Measurements from ENCODE around the gene PRAC1. TPM values are rescaled to one million over a fixed set of nuclear protein-coding genes. Genes with fewer than 3 reads are reported as not detected.
A peak's percentile ranks its signal among the peaks of the same experiment; 100 is the strongest.

Gene PRAC1
- total RNA-seq, 1 donor from 2014 or later = not detected

GRCh38 chr17:48748718-48749566, 26.6 kb upstream of the PRAC1 start:
- Histone ChIP-seq H4K20me1 (ENCODE audit: low read depth) (peaks cover 100% of the 10 kb centered on the region), H3K27ac (no peak overlapping the region), H3K9ac (no peak overlapping the region), H3K4me1 (no peaks in the 10 kb centered on the region), H3K36me3 (no peaks in the 10 kb centered on the region), H3K4me3 (no peak overlapping the region), H3K9me3 (ENCODE audit: low read depth) (no peaks in the 10 kb centered on the region), H3K4me2 (no peak overlapping the region), H3K27me3 (peaks cover 100% of the 10 kb centered on the region), H3F3A (ENCODE audit: low read depth) (no peaks in the 10 kb centered on the region), H2AFZ (replicated peaks) (no peak overlapping the region), H3K79me2 (ENCODE audit: low read depth) (no peaks in the 10 kb centered on the region)
- no peak for DNase-seq (ENCODE audit: low spot score)
- TF ChIP-seq EZH2phosphoT487 (IDR thresholded peaks at IDR 0.05) (no peak), EZH2 (IDR thresholded peaks at IDR 0.05) (no peak)
- TF ChIP-seq, protein P1, sequence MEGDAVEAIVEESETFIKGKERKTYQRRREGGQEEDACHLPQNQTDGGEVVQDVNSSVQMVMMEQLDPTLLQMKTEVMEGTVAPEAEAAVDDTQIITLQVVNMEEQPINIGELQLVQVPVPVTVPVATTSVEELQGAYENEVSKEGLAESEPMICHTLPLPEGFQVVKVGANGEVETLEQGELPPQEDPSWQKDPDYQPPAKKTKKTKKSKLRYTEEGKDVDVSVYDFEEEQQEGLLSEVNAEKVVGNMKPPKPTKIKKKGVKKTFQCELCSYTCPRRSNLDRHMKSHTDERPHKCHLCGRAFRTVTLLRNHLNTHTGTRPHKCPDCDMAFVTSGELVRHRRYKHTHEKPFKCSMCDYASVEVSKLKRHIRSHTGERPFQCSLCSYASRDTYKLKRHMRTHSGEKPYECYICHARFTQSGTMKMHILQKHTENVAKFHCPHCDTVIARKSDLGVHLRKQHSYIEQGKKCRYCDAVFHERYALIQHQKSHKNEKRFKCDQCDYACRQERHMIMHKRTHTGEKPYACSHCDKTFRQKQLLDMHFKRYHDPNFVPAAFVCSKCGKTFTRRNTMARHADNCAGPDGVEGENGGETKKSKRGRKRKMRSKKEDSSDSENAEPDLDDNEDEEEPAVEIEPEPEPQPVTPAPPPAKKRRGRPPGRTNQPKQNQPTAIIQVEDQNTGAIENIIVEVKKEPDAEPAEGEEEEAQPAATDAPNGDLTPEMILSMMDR (IDR thresholded peaks at IDR 0.05) = no peak
- Mint-ChIP-seq H3K27ac (no peak overlapping the region), H3K36me3 (no peaks in the 10 kb centered on the region), H3K27me3 (ENCODE audit: insufficient read depth, low read depth) (peaks cover 91% of the 10 kb centered on the region), H3K4me3 (no peak overlapping the region), H3K4me1 (no peaks in the 10 kb centered on the region), H3K9me3 (peaks cover 9% of the 10 kb centered on the region)

GRCh38 chr17:48747445-48748363, 25.4 kb upstream of the PRAC1 start:
- no peaks in the 10 kb centered on the region for H3K36me3 Mint-ChIP-seq

DNA sequence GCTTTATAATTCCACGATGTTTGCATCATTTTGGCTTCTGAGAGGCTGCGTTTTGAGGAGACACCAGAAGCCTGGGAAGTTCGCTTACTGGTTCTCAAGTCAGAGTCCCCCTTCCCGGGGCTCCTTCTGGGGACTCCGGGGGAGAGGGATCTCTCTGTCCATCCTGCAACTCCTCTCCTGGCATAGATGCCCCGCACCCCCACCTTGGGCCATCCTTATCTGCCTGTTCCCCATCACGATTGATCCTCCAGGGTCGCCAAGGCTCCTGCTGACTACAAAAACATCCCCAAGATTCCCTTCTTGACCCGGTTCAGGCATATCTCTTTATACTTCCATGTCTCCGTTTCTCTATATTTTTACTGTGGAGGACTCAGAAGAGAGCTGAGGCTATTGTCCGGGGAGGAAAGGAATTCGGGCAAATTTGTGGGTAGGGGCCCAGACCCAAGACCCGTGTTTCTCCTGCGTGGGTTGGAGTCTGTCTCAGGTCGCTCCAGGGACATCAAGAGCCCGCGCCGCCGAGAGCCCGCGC, 24.7 kb upstream of the PRAC1 start:
- Histone ChIP-seq H3K4me3 (no peak overlapping the region), H3K9me3 (ENCODE audit: low read depth) (no peaks in the 10 kb centered on the region), H3K4me1 (no peaks in the 10 kb centered on the region), H3K9ac (no peak overlapping the region), H3F3A (ENCODE audit: low read depth) (no peaks in the 10 kb centered on the region), H3K79me2 (ENCODE audit: low read depth) (no peaks in the 10 kb centered on the region), H4K20me1 (ENCODE audit: low read depth) (peaks cover 94% of the 10 kb centered on the region), H3K27me3 (peaks cover 100% of the 10 kb centered on the region), H3K27ac (no peak overlapping the region), H3K4me2 (no peak overlapping the region), H2AFZ (replicated peaks) (no peak overlapping the region), H3K36me3 (no peaks in the 10 kb centered on the region)
- Mint-ChIP-seq H3K36me3 (no peaks in the 10 kb centered on the region), H3K27me3 (ENCODE audit: insufficient read depth, low read depth) (peaks cover 92% of the 10 kb centered on the region), H3K27ac (no peak overlapping the region), H3K4me3 (peak overlapping the region; percentile 5), H3K4me1 (no peaks in the 10 kb centered on the region), H3K9me3 (peaks cover 10% of the 10 kb centered on the region)
- TF ChIP-seq, protein P1 (IDR thresholded peaks at IDR 0.05) = no peak
- no peak for TF ChIP-seq EZH2phosphoT487 (IDR thresholded peaks at IDR 0.05)
- TF ChIP-seq EZH2 (IDR thresholded peaks at IDR 0.05) = no peak
- DNase-seq (ENCODE audit: low spot score) = no peak

More at GRCh38 chr17:48747445-48748363, 25.4 kb upstream of the PRAC1 start:
- Histone ChIP-seq H3F3A (ENCODE audit: low read depth) (no peaks in the 10 kb centered on the region), H3K4me1 (no peaks in the 10 kb centered on the region), H3K27ac (no peak overlapping the region), H3K79me2 (ENCODE audit: low read depth) (no peaks in the 10 kb centered on the region), H2AFZ (replicated peaks) (no peak overlapping the region), H3K27me3 (peaks cover 100% of the 10 kb centered on the region), H3K4me2 (no peak overlapping the region), H4K20me1 (ENCODE audit: low read depth) (peaks cover 98% of the 10 kb centered on the region), H3K36me3 (no peaks in the 10 kb centered on the region), H3K9ac (no peak overlapping the region), H3K4me3 (no peak overlapping the region), H3K9me3 (ENCODE audit: low read depth) (no peaks in the 10 kb centered on the region)
- Mint-ChIP-seq H3K4me1 (no peaks in the 10 kb centered on the region), H3K27ac (no peak overlapping the region), H3K27me3 (ENCODE audit: insufficient read depth, low read depth) (peaks cover 91% of the 10 kb centered on the region), H3K4me3 (no peak overlapping the region), H3K9me3 (peaks cover 10% of the 10 kb centered on the region)
- peak; percentile 99 for TF ChIP-seq EZH2phosphoT487 (IDR thresholded peaks at IDR 0.05)
- TF ChIP-seq, protein P1 (IDR thresholded peaks at IDR 0.05) = no peak
- TF ChIP-seq EZH2 (IDR thresholded peaks at IDR 0.05) = peak; percentile 98
- DNase-seq (ENCODE audit: low spot score) = peak; percentile 65
